DOHH2 (cell line): ENCODE measurements around the gene PRL.

ENCODE experiments used
- H3F3A ChIP-seq: fragments of 200-600 bp; sonication (generic), shearing (Covaris generic); 2 replicates; pipeline ENCODE4 v1.6.0; 2016; ENCODE audit warnings: antibody characterized with exemption, mild to moderate bottlenecking; ENCODE audit not compliant: control insufficient read depth, insufficient read depth
- H3K27ac ChIP-seq: fragments of 200-600 bp; sonication (generic); 2 replicates; pipeline ENCODE4 v1.5.1; 2014; ENCODE audit warnings: low read depth, mild to moderate bottlenecking, low read length, moderate library complexity
- H3K27me3 ChIP-seq: fragments of 200-600 bp; sonication (generic); 2 replicates; pipeline ENCODE4 v1.6.1; 2014; ENCODE audit warnings: mild to moderate bottlenecking, low read length, mixed read lengths; ENCODE audit not compliant: control insufficient read depth
- H3K36me3 ChIP-seq: fragments of 200-600 bp; sonication (generic); 2 replicates; pipeline ENCODE4 v1.6.1; 2014; ENCODE audit warnings: mild to moderate bottlenecking, low read length, moderate library complexity, mixed read lengths; ENCODE audit not compliant: control insufficient read depth
- H3K4me1 ChIP-seq: fragments of 200-600 bp; sonication (generic); 2 replicates; pipeline ENCODE4 v1.6.1; 2014; ENCODE audit warnings: mild to moderate bottlenecking, low read length, mixed read lengths; ENCODE audit not compliant: control insufficient read depth
- H3K4me2 ChIP-seq: fragments of 200-600 bp; sonication (generic); 2 replicates; pipeline ENCODE4 v1.6.0; 2014; ENCODE audit warnings: mild to moderate bottlenecking, low read length, moderate library complexity
- H3K4me3 ChIP-seq: fragments of 200-600 bp; sonication (generic); 2 replicates; pipeline ENCODE4 v1.5.1; 2014; ENCODE audit warnings: mild to moderate bottlenecking, low read length, mixed read lengths
- H3K79me2 ChIP-seq: fragments of 200-600 bp; sonication (generic); 2 replicates; pipeline ENCODE4 v1.6.1; 2014; ENCODE audit warnings: mild to moderate bottlenecking, low read length, mixed read lengths; ENCODE audit not compliant: control insufficient read depth
- H3K9me2 ChIP-seq: fragments of 200-600 bp; sonication (generic); replicated peaks from 2 replicates; pipeline ENCODE4 v1.6.1; 2014; ENCODE audit warnings: mild to moderate bottlenecking, low read length, mixed read lengths; ENCODE audit not compliant: control insufficient read depth
- H3K9me3 ChIP-seq: fragments of 200-600 bp; sonication (generic); 2 replicates; pipeline ENCODE4 v1.6.1; 2014; ENCODE audit warnings: antibody characterized with exemption, low read length, mixed read lengths; ENCODE audit not compliant: control insufficient read depth, insufficient read depth
- H4K20me1 ChIP-seq: fragments of 200-600 bp; sonication (generic); 2 replicates; pipeline ENCODE4 v1.6.0; 2014; ENCODE audit warnings: low read depth, mild to moderate bottlenecking, antibody characterized with exemption, low read length, moderate library complexity; ENCODE audit not compliant: control insufficient read depth, insufficient read depth
- EZH2phosphoT487 ChIP-seq: fragments of 200-600 bp; sonication (generic); IDR thresholded peaks from 2 replicates; pipeline ENCODE4 v1.6.1; 2017; ENCODE audit warnings: borderline replicate concordance, mild to moderate bottlenecking, antibody characterized with exemption, low read length, moderate library complexity, mixed read lengths
- TF ChIP-seq, protein P1 (sequence below): fragments of 200-600 bp; sonication (generic); IDR thresholded peaks from one replicate; pipeline ENCODE4 v1.5.1; 2014; ENCODE audit warnings: antibody characterized with exemption, mild to moderate bottlenecking, low read depth, low read length; ENCODE audit not compliant: poor library complexity, severe bottlenecking

The PRL gene

DNA sequence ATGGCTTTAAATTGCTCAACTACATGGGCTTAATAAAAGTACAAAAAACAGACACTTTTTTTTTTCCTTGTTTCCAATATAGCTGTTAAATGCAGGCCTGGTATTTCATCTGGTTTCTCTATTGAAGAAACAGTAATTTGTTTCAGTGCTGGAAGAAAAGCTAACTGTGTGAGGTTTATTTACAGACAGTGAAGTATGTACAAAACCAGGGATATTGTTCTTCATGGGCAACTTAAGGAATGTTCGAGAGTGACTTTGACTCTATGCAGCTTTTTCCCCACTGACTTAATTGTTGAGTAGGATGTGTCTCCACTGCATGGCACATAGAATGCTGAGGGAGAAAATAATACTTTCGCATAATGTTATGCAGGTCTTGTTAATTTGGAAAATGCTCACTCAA is 31.0 kb upstream of the PRL start:
- H3F3A ChIP-seq: no peaks in the 10 kb centered on the region
- no peaks in the 10 kb centered on the region for H3K79me2 ChIP-seq
- H3K4me2 ChIP-seq: no peak overlapping the region
- no peak overlapping the region for H3K27ac ChIP-seq
- H3K36me3 ChIP-seq: no peaks in the 10 kb centered on the region
- no peaks in the 10 kb centered on the region for H3K9me3 ChIP-seq
- TF ChIP-seq, protein P1, sequence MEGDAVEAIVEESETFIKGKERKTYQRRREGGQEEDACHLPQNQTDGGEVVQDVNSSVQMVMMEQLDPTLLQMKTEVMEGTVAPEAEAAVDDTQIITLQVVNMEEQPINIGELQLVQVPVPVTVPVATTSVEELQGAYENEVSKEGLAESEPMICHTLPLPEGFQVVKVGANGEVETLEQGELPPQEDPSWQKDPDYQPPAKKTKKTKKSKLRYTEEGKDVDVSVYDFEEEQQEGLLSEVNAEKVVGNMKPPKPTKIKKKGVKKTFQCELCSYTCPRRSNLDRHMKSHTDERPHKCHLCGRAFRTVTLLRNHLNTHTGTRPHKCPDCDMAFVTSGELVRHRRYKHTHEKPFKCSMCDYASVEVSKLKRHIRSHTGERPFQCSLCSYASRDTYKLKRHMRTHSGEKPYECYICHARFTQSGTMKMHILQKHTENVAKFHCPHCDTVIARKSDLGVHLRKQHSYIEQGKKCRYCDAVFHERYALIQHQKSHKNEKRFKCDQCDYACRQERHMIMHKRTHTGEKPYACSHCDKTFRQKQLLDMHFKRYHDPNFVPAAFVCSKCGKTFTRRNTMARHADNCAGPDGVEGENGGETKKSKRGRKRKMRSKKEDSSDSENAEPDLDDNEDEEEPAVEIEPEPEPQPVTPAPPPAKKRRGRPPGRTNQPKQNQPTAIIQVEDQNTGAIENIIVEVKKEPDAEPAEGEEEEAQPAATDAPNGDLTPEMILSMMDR: no peak
- no peak for TF ChIP-seq EZH2phosphoT487
- no peaks in the 10 kb centered on the region for H3K9me2 ChIP-seq
- H3K4me1 ChIP-seq: no peaks in the 10 kb centered on the region
- H4K20me1 ChIP-seq: no peaks in the 10 kb centered on the region
- no peaks in the 10 kb centered on the region for H3K27me3 ChIP-seq
- no peak overlapping the region for H3K4me3 ChIP-seq

DNA sequence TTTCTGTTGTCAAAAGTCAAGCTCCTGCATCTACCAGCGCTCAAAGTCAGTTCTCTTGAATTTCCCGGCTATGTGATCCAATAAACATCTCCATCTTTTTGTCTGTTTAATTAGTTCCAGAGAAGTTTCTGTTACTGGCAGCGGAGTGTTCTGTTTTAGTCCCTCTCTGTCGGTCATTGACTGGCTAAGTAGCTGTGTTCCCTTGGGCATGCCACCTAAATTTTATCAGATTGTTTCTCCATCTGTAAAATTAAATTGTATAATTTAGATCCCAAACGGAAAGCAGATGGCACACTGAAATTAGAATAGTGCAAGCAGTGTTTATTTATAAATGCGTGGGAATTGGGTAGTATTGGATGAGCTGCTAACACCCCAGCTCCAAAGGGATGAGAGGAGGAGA is 29.7 kb upstream of the PRL start:
- Histone ChIP-seq H3K4me3 (no peak overlapping the region), H3F3A (no peaks in the 10 kb centered on the region), H3K4me1 (no peaks in the 10 kb centered on the region), H3K9me3 (no peaks in the 10 kb centered on the region), H3K4me2 (no peak overlapping the region), H4K20me1 (no peaks in the 10 kb centered on the region), H3K9me2 (no peaks in the 10 kb centered on the region), H3K27ac (no peak overlapping the region), H3K27me3 (no peaks in the 10 kb centered on the region), H3K36me3 (no peaks in the 10 kb centered on the region), H3K79me2 (no peaks in the 10 kb centered on the region)
- TF ChIP-seq, protein P1: no peak
- TF ChIP-seq EZH2phosphoT487: no peak

DNA sequence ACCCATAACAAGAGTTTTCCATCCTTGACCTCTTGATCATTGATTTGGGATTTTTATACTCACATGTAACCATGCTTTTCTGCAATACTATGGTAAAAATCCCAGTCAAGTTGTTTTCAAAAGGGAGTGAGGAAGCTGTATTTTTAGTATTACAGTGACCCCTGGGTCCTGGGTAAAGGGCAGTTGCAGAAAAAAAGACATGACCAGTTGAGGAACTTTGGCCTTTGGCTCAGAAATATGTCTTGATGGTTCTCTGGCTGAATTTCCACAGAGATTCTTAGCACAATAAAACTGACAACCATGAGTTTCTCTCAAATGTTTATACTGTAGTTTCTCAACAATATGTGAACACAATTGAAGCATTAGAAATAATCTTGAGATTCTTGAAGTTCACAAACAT is 28.6 kb upstream of the PRL start:
- TF ChIP-seq, protein P1: no peak
- TF ChIP-seq EZH2phosphoT487: no peak
- no peak overlapping the region for H3K27ac ChIP-seq
- no peaks in the 10 kb centered on the region for H3K36me3 ChIP-seq
- H3K9me3 ChIP-seq: no peaks in the 10 kb centered on the region
- H3K4me1 ChIP-seq: no peaks in the 10 kb centered on the region
- no peaks in the 10 kb centered on the region for H3K79me2 ChIP-seq
- H4K20me1 ChIP-seq: no peaks in the 10 kb centered on the region
- no peaks in the 10 kb centered on the region for H3K27me3 ChIP-seq
- H3K4me3 ChIP-seq: no peak overlapping the region
- H3F3A ChIP-seq: no peaks in the 10 kb centered on the region
- no peak overlapping the region for H3K4me2 ChIP-seq
- no peaks in the 10 kb centered on the region for H3K9me2 ChIP-seq

DNA sequence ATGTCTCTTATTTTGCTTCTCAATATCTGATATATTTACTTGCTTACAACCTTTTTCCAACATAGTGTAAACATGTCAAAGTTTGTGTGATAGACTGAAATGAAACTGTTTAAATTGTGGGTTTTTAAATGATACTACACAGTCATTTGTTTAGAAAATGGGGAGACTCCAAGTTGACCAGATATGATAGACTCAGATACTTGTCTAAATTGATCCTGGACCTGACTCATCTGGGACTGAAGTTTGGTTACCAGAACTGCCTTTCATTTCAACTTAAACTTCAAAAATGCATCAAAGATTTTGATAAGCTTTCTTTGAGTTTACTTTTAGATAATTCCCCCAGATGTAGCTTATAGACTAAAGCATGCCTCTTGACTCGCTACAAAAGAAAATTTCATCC is 27.0 kb upstream of the PRL start:
- Histone ChIP-seq H3F3A (no peaks in the 10 kb centered on the region), H3K9me3 (no peaks in the 10 kb centered on the region), H3K4me2 (no peak overlapping the region), H3K4me3 (no peak overlapping the region), H3K9me2 (no peaks in the 10 kb centered on the region), H4K20me1 (no peaks in the 10 kb centered on the region), H3K27me3 (no peaks in the 10 kb centered on the region), H3K27ac (no peak overlapping the region), H3K36me3 (no peaks in the 10 kb centered on the region), H3K4me1 (no peaks in the 10 kb centered on the region), H3K79me2 (no peaks in the 10 kb centered on the region)
- no peak for TF ChIP-seq EZH2phosphoT487
- TF ChIP-seq, protein P1: no peak
